H9 (cell line): ENCODE measurements around the gene SCYGR4. TPM values are rescaled to one million over a fixed set of nuclear protein-coding genes. Genes with fewer than 3 reads are reported as not detected.

Experiments used
- DNase-seq: peaks from one replicate; pipeline ENCODE4 v3.0.0-alpha.2; 2017
- H2AFZ ChIP-seq: one replicate; pipeline ENCODE4 v1.6.1; 2013; ENCODE audit warnings: mild to moderate bottlenecking, low read length, control low read depth, moderate library complexity
- H2AK5ac ChIP-seq: 2 replicates; pipeline ENCODE4 v1.6.1; 2013; ENCODE audit warnings: low read length, control low read depth, mixed read lengths; ENCODE audit not compliant: insufficient read length
- H2BK120ac ChIP-seq: one replicate; pipeline ENCODE4 v1.6.1; 2013; ENCODE audit warnings: low read depth, mild to moderate bottlenecking, low read length, control low read depth, inconsistent platforms; ENCODE audit not compliant: poor library complexity, severe bottlenecking
- H2BK12ac ChIP-seq: 2 replicates; pipeline ENCODE4 v1.6.1; 2013; ENCODE audit warnings: low read length, control low read depth, mixed read lengths, low read depth; ENCODE audit not compliant: insufficient read length
- H2BK15ac ChIP-seq: 2 replicates; pipeline ENCODE4 v1.6.1; 2013; ENCODE audit warnings: low read depth, low read length, control low read depth
- H2BK20ac ChIP-seq: one replicate; pipeline ENCODE4 v1.6.1; 2013; ENCODE audit warnings: low read depth, mild to moderate bottlenecking, low read length, control low read depth, inconsistent platforms; ENCODE audit not compliant: poor library complexity, severe bottlenecking
- H2BK5ac ChIP-seq: 2 replicates; pipeline ENCODE4 v1.6.1; 2013; ENCODE audit warnings: low read length, control low read depth, mixed read lengths; ENCODE audit not compliant: insufficient read length
- H3K14ac ChIP-seq: 2 replicates; pipeline ENCODE4 v1.6.1; 2013; ENCODE audit warnings: low read length, control low read depth; ENCODE audit not compliant: insufficient read depth
- H3K18ac ChIP-seq: 2 replicates; pipeline ENCODE4 v1.6.1; 2013; ENCODE audit warnings: low read depth, mild to moderate bottlenecking, mixed read lengths, low read length, control low read depth; ENCODE audit not compliant: insufficient read length
- H3K23ac ChIP-seq: 2 replicates; pipeline ENCODE4 v1.6.1; 2013; ENCODE audit warnings: low read length, control low read depth, mixed read lengths, low read depth; ENCODE audit not compliant: insufficient read length
- H3K23me2 ChIP-seq: 2 replicates; pipeline ENCODE4 v1.6.1; 2013; ENCODE audit warnings: low read depth, mild to moderate bottlenecking, mixed read lengths, low read length, control low read depth; ENCODE audit not compliant: insufficient read length, poor library complexity, severe bottlenecking
- H3K27ac ChIP-seq: 2 replicates; pipeline ENCODE4 v1.5.1; 2013; ENCODE audit warnings: low read length, control low read depth, mixed read lengths, low read depth; ENCODE audit not compliant: insufficient read length
- H3K27me3 ChIP-seq: 2 replicates; pipeline ENCODE4 v1.6.1; 2013; ENCODE audit warnings: low read length, control low read depth, inconsistent platforms; ENCODE audit not compliant: insufficient read depth
- H3K4ac ChIP-seq: 2 replicates; pipeline ENCODE4 v1.6.1; 2013; ENCODE audit warnings: low read depth, mild to moderate bottlenecking, control low read depth, inconsistent platforms, low read length, moderate library complexity
- H3K4me1 ChIP-seq: 2 replicates; pipeline ENCODE4 v1.6.1; 2013; ENCODE audit warnings: low read length, control low read depth, inconsistent platforms; ENCODE audit not compliant: insufficient read depth
- H3K4me2 ChIP-seq: 2 replicates; pipeline ENCODE4 v1.6.1; 2013; ENCODE audit warnings: low read length, control low read depth, mixed read lengths; ENCODE audit not compliant: insufficient read length, insufficient read depth
- H3K56ac ChIP-seq: 2 replicates; pipeline ENCODE4 v1.6.1; 2013; ENCODE audit warnings: low read depth, mild to moderate bottlenecking, mixed read lengths, low read length, control low read depth; ENCODE audit not compliant: insufficient read length
- H3K79me1 ChIP-seq: 2 replicates; pipeline ENCODE4 v1.6.1; 2013; ENCODE audit warnings: low read depth, mild to moderate bottlenecking, moderate library complexity, low read length, control low read depth, inconsistent platforms; ENCODE audit not compliant: insufficient read depth, poor library complexity, severe bottlenecking
- H3K79me2 ChIP-seq: 2 replicates; pipeline ENCODE4 v1.6.1; 2013; ENCODE audit warnings: low read length, control low read depth, inconsistent platforms; ENCODE audit not compliant: insufficient read depth
- H3K9ac ChIP-seq: 2 replicates; pipeline ENCODE4 v1.6.1; 2013; ENCODE audit warnings: low read length, control low read depth, mixed read lengths; ENCODE audit not compliant: insufficient read length; ENCODE audit errors: extremely low read depth
- H3K9me3 ChIP-seq: one replicate; pipeline ENCODE4 v1.6.1; 2013; ENCODE audit warnings: low read depth, low read length, inconsistent platforms; ENCODE audit not compliant: control insufficient read depth
- H3T11ph ChIP-seq: one replicate; pipeline ENCODE4 v1.6.1; 2013; ENCODE audit warnings: mild to moderate bottlenecking, low read length, control low read depth, inconsistent platforms
- H4K20me1 ChIP-seq: one replicate; pipeline ENCODE4 v1.6.1; 2013; ENCODE audit not compliant: control insufficient read depth, insufficient read length, insufficient read depth
- H4K5ac ChIP-seq: 2 replicates; pipeline ENCODE4 v1.6.1; 2013; ENCODE audit warnings: low read depth, mild to moderate bottlenecking, mixed read lengths, low read length, control low read depth; ENCODE audit not compliant: insufficient read length
- H4K8ac ChIP-seq: replicated peaks from 2 replicates; pipeline ENCODE4 v1.6.1; 2013; ENCODE audit warnings: low read length, control low read depth, mixed read lengths, low read depth; ENCODE audit not compliant: insufficient read length
- H4K91ac ChIP-seq: 2 replicates; pipeline ENCODE4 v1.6.1; 2013; ENCODE audit warnings: low read depth, mild to moderate bottlenecking, moderate library complexity, mixed read lengths, low read length, control low read depth; ENCODE audit not compliant: insufficient read length
- H3K27ac Mint-ChIP-seq, 3 experiments: 2 replicates in 2 of 3; 3 replicates in 1 of 3; pipeline ENCODE4 v1.8.0; 2020 to 2021; ENCODE audit warnings: mixed read lengths in 3 of 3, mild to moderate bottlenecking in 1 of 3, moderate library complexity in 1 of 3
- H3K27me3 Mint-ChIP-seq: 2 replicates; pipeline ENCODE4 v1.8.0; 2021; ENCODE audit warnings: low read depth, mild to moderate bottlenecking, moderate library complexity, mixed read lengths
- H3K36me3 Mint-ChIP-seq, 3 experiments: 2 replicates in 2 of 3; 3 replicates in 1 of 3; pipeline ENCODE4 v1.8.0; 2020 to 2021; ENCODE audit warnings: low read depth in 3 of 3, mixed read lengths in 3 of 3; ENCODE audit not compliant: insufficient read depth in 1 of 3
- H3K4me1 Mint-ChIP-seq, 2 experiments: 2 replicates each; pipeline ENCODE4 v1.8.0; 2020; ENCODE audit warnings: mixed read lengths in 2 of 2
- H3K4me3 Mint-ChIP-seq, 2 experiments: 2 replicates in 1 of 2; 3 replicates in 1 of 2; pipeline ENCODE4 v1.8.0; 2020 to 2021; ENCODE audit warnings: mild to moderate bottlenecking in 2 of 2, mixed read lengths in 2 of 2, moderate library complexity in 1 of 2
- H3K9me3 Mint-ChIP-seq, 2 experiments: 2 replicates in 1 of 2; 3 replicates in 1 of 2; pipeline ENCODE4 v1.8.0; 2020; ENCODE audit warnings: mild to moderate bottlenecking in 2 of 2, mixed read lengths in 2 of 2, moderate library complexity in 1 of 2
- CTCF ChIP-seq: fragments of 200-600 bp; sonication (generic); conservative IDR thresholded peaks from 3 replicates; pipeline ENCODE4 v1.8.0; 2021; ENCODE audit warnings: antibody characterized with exemption, mild to moderate bottlenecking
- WGBS: extraction: QIAGEN DNeasy Blood & Tissue Kit; methylation state at CpG from one replicate; pipeline ENCODE4 v1.1.7; 2013; ENCODE audit warnings: missing lambda C conversion rate, low lambda C conversion rate, mixed read lengths; ENCODE audit not compliant: insufficient read length; ENCODE audit errors: extremely low coverage; 5-methylcytosine and 5-hydroxymethylcytosine counted together
- total RNA-seq: library from RNA; stranded (reverse); gene quantifications from 2 replicates; pipeline ENCODE4 v1.2.1, GENCODE V29; 2021

Gene SCYGR4
- total RNA-seq, 1 experiment from 2014 or later = not detected

GRCh38 chr2:227576812-227577211 lies 40.5 kb upstream of the SCYGR4 start:
- H3K9me3 ChIP-seq = no peaks in the 10 kb centered on the region
- H3K27me3 ChIP-seq = no peaks in the 10 kb centered on the region
- DNase-seq = no peak
- H4K20me1 ChIP-seq = no peaks in the 10 kb centered on the region
- H4K91ac ChIP-seq = no peak overlapping the region
- TF ChIP-seq CTCF = no peak
- H4K8ac ChIP-seq = no peak overlapping the region
- H4K5ac ChIP-seq = no peak overlapping the region
- no peak overlapping the region for H2BK120ac ChIP-seq
- Mint-ChIP-seq H3K4me3 (no peak overlapping the region), H3K36me3 (no peaks in the 10 kb centered on the region), H3K9me3 (peaks cover 3 to 5% of the 10 kb centered on the region in 2 experiments; a peak in 4 of 5 replicates), H3K27me3 (no peaks in the 10 kb centered on the region), H3K27ac (no peak overlapping the region; a peak in 1 of 7 replicates), H3K4me1 (peaks cover 6 to 7% of the 10 kb centered on the region in 2 experiments)
- H3K4ac ChIP-seq = no peak overlapping the region
- H3K14ac ChIP-seq = no peak overlapping the region
- WGBS = no CpG with 5 or more reads among the region's 2 CpGs
- no peak overlapping the region for H3K9ac ChIP-seq
- H3K23ac ChIP-seq = no peak overlapping the region
- no peaks in the 10 kb centered on the region for H3K23me2 ChIP-seq
- no peaks in the 10 kb centered on the region for H3K79me2 ChIP-seq
- H2BK12ac ChIP-seq = no peak overlapping the region
- no peaks in the 10 kb centered on the region for H3K4me1 ChIP-seq
- no peak overlapping the region for H3K4me2 ChIP-seq
- H2AFZ ChIP-seq = no peak overlapping the region
- H2BK15ac ChIP-seq = no peak overlapping the region
- H3K56ac ChIP-seq = no peak overlapping the region
- no peak overlapping the region for H3K18ac ChIP-seq
- H3K79me1 ChIP-seq = no peaks in the 10 kb centered on the region
- no peak overlapping the region for H2AK5ac ChIP-seq
- no peak overlapping the region for H2BK5ac ChIP-seq
- no peak overlapping the region for H3K27ac ChIP-seq
- no peak overlapping the region for H3T11ph ChIP-seq
- no peak overlapping the region for H2BK20ac ChIP-seq
